HepG2 (cell line): ENCODE data around the gene TMEM134. TPM values are rescaled to one million over a fixed set of nuclear protein-coding genes. Genes with fewer than 3 reads are reported as not detected.

Experiments used
- ATAC-seq: fragments of 200-7000 bp; cut with Tn5 transposase; 3 replicates; pipeline ENCODE4 v1.9.1; 2020; ENCODE audit warnings: mild to moderate bottlenecking, moderate library complexity
- BruUV-seq: library from RNA; stranded (reverse); fragments of 400-500 nt; replicated peaks from 2 replicates; lab custom pipeline; 2021; lab: Mats Ljungman, UMichigan
- CTCF ChIA-PET: fragments of 300-600 bp; formaldehyde crosslinking; extraction: SDS; loops from one replicate; lab custom pipeline; 2021; ENCODE audit warnings: low total read pairs, inconsistent platforms, low intra/inter-chr PET ratio; lab: Yijun Ruan, JAX
- POLR2A ChIA-PET: fragments of 350-600 bp; sonication (Branson Sonifier 250); formaldehyde crosslinking; loops from one replicate; lab custom pipeline; 2020; ENCODE audit warnings: antibody characterized with exemption, inconsistent platforms; lab: Yijun Ruan, JAX
- DNase-seq: peaks from one replicate; pipeline ENCODE4 v3.0.0-alpha.2; 2015; ENCODE audit warnings: low spot score
- FAIRE-seq: peaks from 3 replicates; lab custom pipeline; 2011; peaks lifted over from hg19 to GRCh38; lab: Jason Lieb, UNC
- H2AFZ ChIP-seq: one replicate; pipeline ENCODE4 v1.6.1; 2011; ENCODE audit warnings: low read length, inconsistent platforms
- H3K27ac ChIP-seq: fragments of 300-600 bp; 3 replicates; pipeline ENCODE4 v1.8.0; 2011; ENCODE audit warnings: mixed run types, mild to moderate bottlenecking, mixed read lengths, low read length, inconsistent platforms; ENCODE audit not compliant: insufficient read depth; ENCODE audit errors: extremely low read length
- H3K27me3 ChIP-seq, 2 experiments: fragments of 200-600 bp in 1 of 2; 2 replicates in 1 of 2; 3 replicates in 1 of 2; pipeline versions ENCODE4 v1.6.0 to v1.8.0; 2011; ENCODE audit warnings: low read length in 2 of 2, mild to moderate bottlenecking in 2 of 2, moderate library complexity in 2 of 2, inconsistent platforms in 1 of 2; ENCODE audit not compliant: insufficient read depth in 2 of 2, control insufficient read depth in 1 of 2
- H3K36me3 ChIP-seq, 2 experiments: fragments of 200-600 bp in 1 of 2; replicated peaks in 1 of 2; 2 replicates in 1 of 2; 3 replicates in 1 of 2; pipeline versions ENCODE4 v1.5.1 to v1.8.0; 2011; ENCODE audit warnings: low read length in 2 of 2, inconsistent platforms in 1 of 2; ENCODE audit not compliant: insufficient read depth in 2 of 2, control insufficient read depth in 1 of 2
- H3K4me1 ChIP-seq: 2 replicates; pipeline ENCODE4 v1.5.1; 2012; ENCODE audit warnings: low read length, inconsistent platforms; ENCODE audit not compliant: insufficient read depth
- H3K4me2 ChIP-seq: 2 replicates; pipeline ENCODE4 v1.6.0; 2011; ENCODE audit warnings: low read depth, low read length, inconsistent platforms
- H3K4me3 ChIP-seq, 3 experiments: fragments of 200-600 bp in 1 of 3; sonication (generic), shearing (Covaris generic) in 1 of 3; replicated peaks in 1 of 3; 2 replicates each; pipeline ENCODE4 v1.5.1; 2011 to 2016; ENCODE audit warnings: low read length in 3 of 3, inconsistent platforms in 2 of 3, low read depth in 2 of 3, mild to moderate bottlenecking in 2 of 3, control low read depth in 1 of 3, mixed read lengths in 1 of 3; ENCODE audit not compliant: insufficient read depth in 1 of 3
- H3K79me2 ChIP-seq: one replicate; pipeline ENCODE4 v1.6.1; 2011; ENCODE audit warnings: low read length, inconsistent platforms; ENCODE audit not compliant: insufficient read depth
- H3K9ac ChIP-seq: 2 replicates; pipeline ENCODE4 v1.6.0; 2011; ENCODE audit warnings: mild to moderate bottlenecking, low read depth, low read length, inconsistent platforms; ENCODE audit not compliant: insufficient read depth
- H3K9me3 ChIP-seq: 2 replicates; pipeline ENCODE4 v1.5.1; 2012; ENCODE audit warnings: mild to moderate bottlenecking, low read length
- H4K20me1 ChIP-seq: 2 replicates; pipeline ENCODE4 v1.6.0; 2011; ENCODE audit warnings: inconsistent platforms, mild to moderate bottlenecking, low read length, moderate library complexity; ENCODE audit not compliant: insufficient read depth
- ATF3 ChIP-seq: sonication (generic); formaldehyde crosslinking; IDR thresholded peaks from 2 replicates; pipeline ENCODE4 v1.4.0; 2020; ENCODE audit warnings: missing genetic modification reagents
- ATF5 ChIP-seq: sonication (generic); formaldehyde crosslinking; IDR thresholded peaks from 2 replicates; pipeline ENCODE4 v1.4.0; 2020; ENCODE audit warnings: mild to moderate bottlenecking, low read depth, missing genetic modification reagents
- DR1 ChIP-seq: sonication (generic); formaldehyde crosslinking; IDR thresholded peaks from 2 replicates; pipeline ENCODE4 v1.8.0; 2021; ENCODE audit warnings: mild to moderate bottlenecking, missing genetic modification reagents, inconsistent platforms
- EED ChIP-seq: sonication (generic); formaldehyde crosslinking; IDR thresholded peaks from 2 replicates; pipeline ENCODE4 v1.5.0; 2020; ENCODE audit warnings: mild to moderate bottlenecking, missing genetic modification reagents
- ELF1 ChIP-seq: sonication (generic); formaldehyde crosslinking; IDR thresholded peaks from 2 replicates; pipeline ENCODE4 v1.4.0; 2020; ENCODE audit warnings: missing genetic modification reagents
- NAIF1 ChIP-seq: sonication (generic); formaldehyde crosslinking; IDR thresholded peaks from 2 replicates; pipeline ENCODE4 v1.5.0; 2020; ENCODE audit warnings: mild to moderate bottlenecking, missing genetic modification reagents, borderline replicate concordance
- PAXIP1 ChIP-seq: sonication (generic); formaldehyde crosslinking; conservative IDR thresholded peaks from 2 replicates; pipeline ENCODE4 v1.4.0; 2020; ENCODE audit warnings: mild to moderate bottlenecking, missing genetic modification reagents, moderate library complexity
- SMYD3 ChIP-seq: sonication (generic); formaldehyde crosslinking; IDR thresholded peaks from 2 replicates; pipeline ENCODE4 v1.8.1; 2023; ENCODE audit warnings: mild to moderate bottlenecking, missing genetic modification reagents
- SRSF1 ChIP-seq: fragments of 200-400 bp; formaldehyde crosslinking; optimal IDR thresholded peaks from 2 replicates; pipeline ENCODE3; 2017; ENCODE audit warnings: mild to moderate bottlenecking, low read depth, low read length, moderate library complexity
- TGIF2 ChIP-seq: IDR thresholded peaks from 2 replicates; pipeline ENCODE4 v1.6.1; 2016; ENCODE audit warnings: control low read depth, missing compliant biosample characterization
- ZBTB42 ChIP-seq: sonication (generic); formaldehyde crosslinking; IDR thresholded peaks from 2 replicates; pipeline ENCODE4 v1.5.0; 2020; ENCODE audit warnings: mild to moderate bottlenecking, missing genetic modification reagents
- ZNF331 ChIP-seq: sonication (generic); formaldehyde crosslinking; IDR thresholded peaks from 2 replicates; pipeline ENCODE4 v1.4.0; 2020; ENCODE audit warnings: missing genetic modification reagents
- ZNF362 ChIP-seq: sonication (generic); formaldehyde crosslinking; IDR thresholded peaks from 2 replicates; pipeline ENCODE4 v1.4.0; 2020; ENCODE audit warnings: missing genetic modification reagents, mild to moderate bottlenecking, borderline replicate concordance
- ZNF691 ChIP-seq: sonication (generic); formaldehyde crosslinking; IDR thresholded peaks from 2 replicates; pipeline ENCODE4 v1.4.0; 2020; ENCODE audit warnings: missing genetic modification reagents, low read depth, mild to moderate bottlenecking, borderline replicate concordance
- ZNF710 ChIP-seq: sonication (generic); formaldehyde crosslinking; IDR thresholded peaks from 2 replicates; pipeline ENCODE4 v1.5.0; 2020; ENCODE audit warnings: mild to moderate bottlenecking, missing genetic modification reagents, borderline replicate concordance
- ZSCAN31 ChIP-seq: sonication (generic); formaldehyde crosslinking; IDR thresholded peaks from 2 replicates; pipeline ENCODE4 v1.5.0; 2020; ENCODE audit warnings: low read depth, mild to moderate bottlenecking, missing genetic modification reagents
- WGBS: methylation state at CpG from one replicate; pipeline ENCODE4 v1.1.6; 2017; ENCODE audit warnings: low lambda C conversion rate; 5-methylcytosine and 5-hydroxymethylcytosine counted together
- in situ Hi-C: cut with HindIII; loops from 2 replicates; pipeline ENCODE4 v1.10.0; 2017; ENCODE audit warnings: low pct_unique_long_range_greater_than_20kb; ENCODE audit not compliant: extremely low pct_ligation_motif_present
- intact Hi-C: fragments of 100-400 bp; cut with micrococcal nuclease; formaldehyde crosslinking; loops from one replicate; pipeline ENCODE4 v1.10.0; 2022; ENCODE audit not compliant: unreplicated experiment
- polyA plus RNA-seq, 8 experiments: library from polyadenylated mRNA; depleted of rRNA in 3 of 8; stranded (reverse) in 7 of 8; unstranded in 1 of 8; fragments of >200 nt; fragmentation: Illumina TruSeq in 4 of 8; extraction: Trizol in 4 of 8; gene quantifications; 2 replicates each; pipeline versions ENCODE4 v1.2.1 to v1.2.3, GENCODE V29; 2011 to 2016; ENCODE audit warnings: low read depth in 4 of 8, missing spikeins in 1 of 8, mixed read lengths in 1 of 8; ENCODE audit not compliant: insufficient read depth in 1 of 8
- total RNA-seq, 5 experiments: library from RNA; depleted of rRNA; stranded (reverse); fragments of >200 nt; fragmentation: Illumina TruSeq; extraction: Trizol; gene quantifications; 2 replicates each; pipeline ENCODE4 v1.2.3, GENCODE V29; 2016; ENCODE audit warnings: low read depth in 1 of 5

The TMEM134 gene
- total and polyA plus RNA-seq, 2 of the 13 experiments (the other 11 are each of a cell fraction or from before 2014, with no cell fraction given), result 6.9 to 26.9 TPM

GRCh38 chr11:67469508-67469811 is 409 bp upstream of the TMEM134 start:
- no TSS peak for BruUV-seq
- ATAC-seq (no peak), DNase-seq (no peak), FAIRE-seq (no peak)
- Histone ChIP-seq H3K27ac (peak overlapping the region; percentile 47), H3K4me2 (peak overlapping the region; percentile 95), H3K36me3 (no peaks in the 10 kb centered on the region), H4K20me1 (no peaks in the 10 kb centered on the region), H3K4me3 (peak overlapping the region; percentile 53 to 87 (median 73); a peak in 5 of 6 replicates), H3K9me3 (no peaks in the 10 kb centered on the region), H3K9ac (peak overlapping the region; percentile 73), H3K27me3 (no peaks in the 10 kb centered on the region), H2AFZ (no peak overlapping the region), H3K4me1 (peaks cover 69% of the 10 kb centered on the region), H3K79me2 (no peaks in the 10 kb centered on the region)
- intact Hi-C loops, result no loop called here
- in situ Hi-C loops, result loop anchor here (5.0 kb wide), 1 partner anchor 67 kb away; the partner anchor contains the start of genes PPP1CA and TBC1D10C
- CTCF ChIA-PET, result no interaction called here
- POLR2A ChIA-PET, result interaction anchor here (1.1 to 1.5 kb wide), 2 partner anchors 10 to 68 kb away, joined by 3 to 5 read pairs; no protein-coding TSS in a partner anchor
- WGBS, result 25% methylated on average over 7 of the region's 9 CpGs
- TF ChIP-seq ZNF691 (CRISPR knock-in tag) (no peak), ZNF362 (CRISPR knock-in tag) (no peak), NAIF1 (no peak), DR1 (no peak), ZNF710 (CRISPR knock-in tag) (peak; percentile 3; the same call in 1 of the 2 replicates), TGIF2 (CRISPR knock-in tag) (0 out of 2 replicates have a peak, but pooled peaks have one; percentile 3), EED (CRISPR knock-in tag) (0 out of 2 replicates have a peak, but pooled peaks have one; percentile 40), ZBTB42 (CRISPR knock-in tag) (0 out of 2 replicates have a peak, but pooled peaks have one; percentile 64), ELF1 (CRISPR knock-in tag) (peak; percentile 8; the same call in 1 of the 2 replicates), SRSF1 (no peak), SMYD3 (CRISPR knock-in tag) (no peak), ZSCAN31 (CRISPR knock-in tag) (0 out of 2 replicates have a peak, but pooled peaks have one; percentile 44), ATF3 (CRISPR knock-in tag) (no peak), ATF5 (CRISPR knock-in tag) (no peak), ZNF331 (CRISPR knock-in tag) (no peak), PAXIP1 (CRISPR knock-in tag) (peak; percentile 4; the same call in 1 of the 2 replicates)
